ENCODE measurements around the gene DRAP1.

DNA sequence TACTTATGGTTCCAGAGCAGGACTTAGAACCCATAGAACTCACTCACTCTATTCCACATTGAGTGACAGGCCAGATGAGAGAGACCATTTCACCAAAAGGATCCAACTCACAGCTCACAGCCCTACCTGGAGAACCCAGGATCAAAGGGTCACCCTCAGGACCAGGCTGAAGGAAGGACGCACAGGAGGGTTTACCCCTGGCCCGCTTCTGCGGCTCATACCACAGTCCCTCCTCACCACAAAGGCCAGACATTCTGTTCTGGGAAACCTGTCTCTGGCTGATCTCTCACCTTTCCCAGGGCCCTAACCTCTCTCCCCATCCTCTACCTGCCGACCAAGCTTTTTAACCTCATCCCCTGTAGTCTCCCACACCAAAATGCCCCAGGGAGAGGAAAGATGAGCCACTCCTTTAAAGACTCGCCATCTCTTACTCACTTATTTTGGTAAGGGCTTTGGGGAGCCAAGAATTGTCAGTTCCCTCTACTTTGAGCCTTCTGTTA is 23.7 kb upstream of the DRAP1 start:
- TF ChIP-seq POLR2A (IDR thresholded peaks at IDR 0.05) = no peak
- TF ChIP-seq EP300 (IDR thresholded peaks at IDR 0.05; ENCODE audit: low read depth) = no peak

Data from transverse colon (tissue), 1 donor.